Eye (tissue), 1 donor: ENCODE data around the gene BAX.
"Not testable (repeated sequence)": the region's sequence is repeated elsewhere in the genome, so short reads cannot be mapped to it uniquely, and the experiment has no call there.

Experiments used
- DNase-seq: peaks from one replicate; pipeline ENCODE4 v3.0.0-alpha.2; 2015

BAX gene

GRCh38 chr19:48954595-48955307 lies at the start of gene BAX:
Gene BAX, plus strand, starts transcription at chr19:48954875. Its CDS starts 54 bp downstream, at chr19:48954929.
- DNase-seq, result peak; percentile 98

GRCh38 chr19:48905664-48906063 lies 49.0 kb upstream of the BAX start:
- no peak for DNase-seq

GRCh38 chr19:48906324-48906723 lies 48.4 kb upstream of the BAX start:
- DNase-seq, result no peak

GRCh38 chr19:48907671-48908070 lies 47.0 kb upstream of the BAX start:
- no peak for DNase-seq

GRCh38 chr19:48909424-48910077 lies 45.1 kb upstream of the BAX start:
- not testable (repeated sequence) for DNase-seq

GRCh38 chr19:48910803-48911202 lies 43.9 kb upstream of the BAX start:
- no peak for DNase-seq

GRCh38 chr19:48913114-48913889 lies 41.4 kb upstream of the BAX start:
- peak; percentile 38 for DNase-seq

- no peak for DNase-seq
Measured at GRCh38 chr19:48914181-48914580, 40.5 kb upstream of the BAX start.

GRCh38 chr19:48915757-48916156 lies 38.9 kb upstream of the BAX start:
- DNase-seq, result no peak

- DNase-seq, result no peak
Measured at GRCh38 chr19:48918071-48918470, 36.6 kb upstream of the BAX start.

GRCh38 chr19:48918801-48919247 lies 35.9 kb upstream of the BAX start:
- peak; percentile 61 for DNase-seq

- DNase-seq, result not testable (repeated sequence)
Measured at GRCh38 chr19:48919271-48919670, 35.4 kb upstream of the BAX start.

GRCh38 chr19:48920949-48921348 lies 33.7 kb upstream of the BAX start:
- DNase-seq, result no peak

- DNase-seq, result no peak
Measured at GRCh38 chr19:48921721-48922500, 32.8 kb upstream of the BAX start.

GRCh38 chr19:48922548-48923490 lies 31.9 kb upstream of the BAX start:
- no peak for DNase-seq

GRCh38 chr19:48925240-48925843 lies 29.3 kb upstream of the BAX start:
- DNase-seq, result no peak

- not testable (repeated sequence) for DNase-seq
Measured at GRCh38 chr19:48925890-48926289, 28.8 kb upstream of the BAX start.

GRCh38 chr19:48926909-48927308 lies 27.8 kb upstream of the BAX start:
- DNase-seq, result peak; percentile 18

- DNase-seq, result not testable (repeated sequence)
Measured at GRCh38 chr19:48927692-48928091, 27.0 kb upstream of the BAX start.

- no peak for DNase-seq
Measured at GRCh38 chr19:48928164-48929025, 26.3 kb upstream of the BAX start.
